Peyer's patch (tissue), 4 donors: Measurements from ENCODE around the gene FAM237A.

Experiments
- POLR2A ChIP-seq, 2 donors: fragments of 450-650 bp; IDR thresholded peaks; one replicate each; pipeline ENCODE4 v1.5.1; 2017; ENCODE audit warnings: antibody characterized with exemption in 2 of 2, mild to moderate bottlenecking in 2 of 2, moderate library complexity in 2 of 2
- TF ChIP-seq, protein P1 (sequence below), 6 experiments: fragments of 450-650 bp in 4 of 6; fragments of 200-600 bp in 2 of 6; sonication (generic) in 1 of 6; IDR thresholded peaks; one replicate each; pipeline ENCODE4 v1.5.1; 2017 to 2019; ENCODE audit warnings: antibody characterized with exemption in 6 of 6, mild to moderate bottlenecking in 3 of 6, moderate library complexity in 1 of 6

DNA sequence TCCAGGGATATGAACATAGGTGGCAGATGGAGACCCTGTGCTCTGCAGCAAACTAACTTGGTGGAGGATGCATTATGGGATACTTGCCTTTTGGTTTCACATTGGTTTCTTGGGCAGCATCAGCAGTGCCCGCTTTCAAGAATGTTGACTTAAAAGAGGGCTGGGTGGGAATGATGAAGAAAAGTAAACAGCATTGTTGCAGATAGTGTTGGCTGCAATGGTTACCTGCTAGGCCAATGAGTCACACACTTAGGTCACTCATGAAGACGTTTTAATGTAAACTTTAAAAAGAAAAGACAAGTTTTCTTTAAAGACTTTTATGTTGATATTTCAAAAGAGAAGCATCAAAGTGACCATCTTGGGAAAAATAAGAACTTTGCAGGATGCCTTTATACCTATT, 26.1 kb upstream of the FAM237A start:
- TF ChIP-seq POLR2A (IDR thresholded peaks at IDR 0.05): no peak
- TF ChIP-seq, protein P1, sequence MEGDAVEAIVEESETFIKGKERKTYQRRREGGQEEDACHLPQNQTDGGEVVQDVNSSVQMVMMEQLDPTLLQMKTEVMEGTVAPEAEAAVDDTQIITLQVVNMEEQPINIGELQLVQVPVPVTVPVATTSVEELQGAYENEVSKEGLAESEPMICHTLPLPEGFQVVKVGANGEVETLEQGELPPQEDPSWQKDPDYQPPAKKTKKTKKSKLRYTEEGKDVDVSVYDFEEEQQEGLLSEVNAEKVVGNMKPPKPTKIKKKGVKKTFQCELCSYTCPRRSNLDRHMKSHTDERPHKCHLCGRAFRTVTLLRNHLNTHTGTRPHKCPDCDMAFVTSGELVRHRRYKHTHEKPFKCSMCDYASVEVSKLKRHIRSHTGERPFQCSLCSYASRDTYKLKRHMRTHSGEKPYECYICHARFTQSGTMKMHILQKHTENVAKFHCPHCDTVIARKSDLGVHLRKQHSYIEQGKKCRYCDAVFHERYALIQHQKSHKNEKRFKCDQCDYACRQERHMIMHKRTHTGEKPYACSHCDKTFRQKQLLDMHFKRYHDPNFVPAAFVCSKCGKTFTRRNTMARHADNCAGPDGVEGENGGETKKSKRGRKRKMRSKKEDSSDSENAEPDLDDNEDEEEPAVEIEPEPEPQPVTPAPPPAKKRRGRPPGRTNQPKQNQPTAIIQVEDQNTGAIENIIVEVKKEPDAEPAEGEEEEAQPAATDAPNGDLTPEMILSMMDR (IDR thresholded peaks at IDR 0.05): no peak
